ENCODE results near the gene XKRX.

The XKRX gene

DNA sequence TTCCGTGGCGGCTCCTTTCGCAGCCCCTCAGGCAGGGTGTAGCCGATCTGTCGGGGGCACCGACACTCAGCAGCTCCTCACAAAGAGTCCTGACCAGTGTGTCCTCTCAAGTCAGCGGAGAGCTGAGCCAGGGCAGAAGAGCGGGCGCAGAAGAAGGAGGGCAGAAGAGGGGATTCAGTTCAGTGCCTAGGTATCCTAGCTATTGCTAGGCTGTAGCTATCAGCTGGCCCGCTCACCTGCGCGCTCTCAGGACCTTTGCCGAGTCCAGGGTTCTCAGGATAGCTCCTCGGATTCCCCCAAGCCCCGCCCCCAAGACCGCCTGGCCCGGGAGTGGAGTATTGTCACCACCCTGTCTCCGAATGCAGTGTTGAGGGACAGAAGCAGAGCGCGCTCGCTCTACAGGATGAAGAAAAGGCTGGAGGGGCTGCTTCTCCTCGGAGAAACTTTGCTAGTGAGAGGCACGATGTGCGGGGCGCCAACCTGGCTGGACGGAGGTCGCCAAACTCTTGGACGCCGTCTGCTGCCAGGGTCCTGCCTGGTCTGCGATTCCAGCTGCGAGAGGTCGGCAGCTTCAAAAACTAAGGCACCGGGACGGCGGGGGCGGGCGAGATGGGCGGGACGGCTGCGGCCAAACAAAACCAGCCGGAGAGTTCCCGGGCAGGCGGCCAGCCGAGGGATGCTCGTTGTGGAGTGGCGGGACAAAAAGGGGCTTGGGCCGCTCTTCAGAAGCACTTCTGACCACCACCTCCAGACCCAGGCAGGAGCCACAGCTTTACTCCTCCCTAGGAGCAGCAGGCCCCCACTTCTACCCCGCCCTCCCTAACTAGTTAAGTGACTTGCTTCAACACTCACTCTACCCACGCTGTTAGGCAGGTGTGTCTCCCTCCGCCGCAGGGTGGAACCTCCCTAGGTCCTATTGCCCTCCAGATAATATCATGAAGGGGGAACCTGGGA is at the start of gene XKRX:
Gene XKRX, minus strand, starts transcription at position 258 of the 954 bp plus-strand sequence. CDS start 613 bp downstream, outside the sequence.
- DNase-seq: peak; percentile 31

DNA sequence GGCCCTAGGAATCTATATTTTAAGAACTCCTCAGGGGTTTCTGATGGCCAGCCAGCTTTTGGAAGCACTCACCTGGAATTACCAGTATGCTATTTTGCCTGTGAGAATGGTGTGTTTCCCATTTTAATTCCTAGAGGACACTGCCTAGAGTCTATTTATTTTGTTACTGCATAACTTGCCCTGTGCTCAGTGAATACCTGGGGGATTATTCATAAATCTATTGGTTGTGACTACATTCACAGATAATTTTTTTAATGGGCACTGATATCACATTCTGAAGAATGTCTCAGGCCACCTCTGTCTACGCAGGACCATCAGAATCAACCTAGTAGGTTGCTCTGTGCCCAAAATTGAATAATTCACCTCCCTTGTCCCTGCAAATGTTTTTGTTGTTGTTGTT is 47.5 kb upstream of the XKRX start:
- no peak for DNase-seq

DNA sequence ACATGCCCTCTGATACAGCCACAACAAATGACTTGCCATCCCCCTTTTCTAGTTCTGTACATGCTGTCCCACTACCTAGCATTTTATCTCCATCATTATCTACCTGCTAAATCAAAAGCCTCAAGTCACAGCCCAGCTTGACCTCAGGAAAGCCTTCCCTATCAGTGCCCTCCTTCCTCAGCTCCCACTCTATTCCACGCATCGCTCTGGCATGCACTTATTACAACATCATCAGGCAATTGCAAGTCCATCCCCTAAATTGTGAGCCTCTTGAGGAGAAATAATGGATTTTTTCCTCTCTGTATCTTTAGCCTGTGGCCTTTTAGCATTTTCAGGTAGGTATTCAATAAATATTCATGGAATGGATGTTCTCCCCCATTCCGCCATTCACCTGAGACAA is 46.5 kb upstream of the XKRX start:
- DNase-seq: no peak

DNA sequence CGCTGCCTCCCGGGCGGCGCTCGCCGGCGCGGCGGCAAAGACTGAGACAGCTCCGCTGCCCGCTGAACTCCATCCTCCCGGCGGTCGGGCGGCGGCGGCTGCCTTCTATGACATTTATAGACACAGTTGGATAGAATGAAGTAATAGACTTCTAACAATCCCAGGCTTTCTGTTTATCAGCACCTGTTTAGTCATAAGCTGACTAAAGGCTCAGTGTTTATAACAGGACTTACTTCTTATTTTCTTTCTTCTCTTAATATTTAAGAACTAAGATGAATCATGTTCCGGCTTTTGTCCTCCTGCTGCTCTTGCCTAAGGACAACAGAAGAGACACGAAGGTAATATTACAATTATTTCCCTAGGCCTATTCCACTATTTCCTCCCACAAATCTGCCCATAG is 44.7 kb upstream of the XKRX start:
- no peak for DNase-seq

DNA sequence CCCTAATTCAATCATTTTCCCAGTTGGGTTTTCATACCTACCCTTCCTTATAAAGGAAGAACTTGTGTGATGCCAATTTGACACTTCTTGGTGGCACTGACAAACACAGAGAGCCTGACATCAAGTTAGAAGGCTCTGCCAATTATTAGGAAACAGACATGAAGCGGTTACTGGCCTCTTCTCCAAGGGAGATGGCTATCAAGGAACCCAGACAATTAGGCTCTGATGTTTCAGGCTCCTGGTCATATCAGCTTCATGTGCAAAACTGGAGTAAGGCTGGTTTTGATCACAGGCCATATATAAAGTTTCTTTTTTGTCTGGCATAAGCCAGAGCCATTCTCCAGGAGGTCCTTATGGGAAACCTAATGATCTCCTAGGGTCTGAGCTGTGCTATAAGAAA is 41.2 kb upstream of the XKRX start:
- no peak for DNase-seq

DNA sequence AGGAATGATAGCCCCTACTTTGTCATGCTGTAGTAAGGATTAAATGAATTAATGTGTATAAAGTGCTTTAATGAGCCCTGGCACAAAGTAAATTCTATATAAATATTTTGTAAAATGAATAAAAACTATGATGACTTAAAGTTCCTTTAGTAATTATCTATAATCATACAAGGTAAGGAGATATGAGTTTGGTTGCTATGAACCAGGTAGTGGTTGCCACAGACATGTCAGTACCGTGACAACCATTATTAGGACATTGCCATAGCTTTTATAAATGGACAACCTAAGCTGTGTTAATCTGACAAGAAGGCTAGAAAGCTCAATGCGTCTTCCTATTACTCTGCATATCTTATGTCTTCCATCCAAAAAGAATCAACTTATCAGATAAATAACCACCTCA is 40.7 kb upstream of the XKRX start, which contains the start of gene ARL13A:
Gene ARL13A, plus strand, starts transcription at position 301 of the 400 bp plus-strand sequence. CDS start 3,982 bp downstream, outside the sequence.
- no peak for DNase-seq

DNA sequence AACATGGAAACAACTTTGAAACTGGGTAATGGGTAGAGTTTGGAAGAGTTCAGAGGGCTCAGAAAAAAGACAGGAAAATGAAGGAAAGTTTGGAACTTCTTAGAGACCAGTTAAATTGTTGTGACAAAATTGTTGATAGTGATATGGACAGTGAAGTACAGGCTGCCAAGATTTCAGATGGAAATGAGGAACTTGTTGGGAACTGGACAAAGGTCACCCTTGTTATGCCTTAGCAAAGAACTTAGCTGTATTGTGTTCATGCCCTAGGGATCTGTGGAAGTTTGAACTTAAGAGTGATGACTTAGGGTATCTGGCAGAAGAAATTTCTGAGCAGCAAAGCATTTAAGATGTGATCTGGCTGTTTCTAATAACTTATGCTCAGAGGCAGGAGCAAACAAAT is 35.6 kb upstream of the XKRX start:
- no peak for DNase-seq

DNA sequence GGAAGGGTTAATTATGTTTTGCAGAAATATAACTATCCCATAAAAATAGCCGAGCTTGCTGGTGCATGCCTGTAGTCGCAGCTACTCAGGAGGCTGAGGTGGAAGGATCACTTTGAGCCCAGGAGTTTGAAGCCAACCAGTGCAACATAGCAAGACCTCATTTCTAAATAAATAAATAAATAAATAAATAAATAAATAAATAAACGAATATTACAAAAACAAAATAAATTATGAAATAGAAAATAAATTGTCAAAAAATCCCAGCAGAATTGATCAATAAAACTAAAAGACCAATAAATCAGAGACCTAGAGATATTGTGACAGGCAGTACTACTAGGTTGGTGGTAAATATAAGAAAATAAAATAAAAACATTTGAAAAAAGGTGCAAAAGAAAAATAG is 34.1 kb upstream of the XKRX start:
- no peak for DNase-seq

DNA sequence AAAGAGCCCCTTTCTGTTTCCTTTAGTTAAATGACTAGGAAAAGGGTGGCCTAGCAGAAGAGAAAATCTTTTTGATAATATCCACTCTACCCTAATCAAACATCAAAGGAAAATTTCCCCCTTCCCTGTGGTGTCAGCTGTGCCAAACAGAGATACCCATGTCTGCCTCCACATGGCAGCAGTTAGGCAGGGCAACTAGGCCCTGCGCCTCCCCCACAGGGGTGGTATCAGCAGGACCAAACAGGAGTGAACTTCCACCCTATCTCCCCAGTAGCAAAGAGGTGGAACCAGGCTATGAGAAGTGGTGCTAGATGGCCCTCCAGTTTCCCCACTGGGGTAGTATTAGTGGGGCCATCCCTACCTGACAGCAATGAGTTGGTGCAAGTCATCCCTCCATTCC is 19.8 kb upstream of the XKRX start:
- DNase-seq: no peak

DNA sequence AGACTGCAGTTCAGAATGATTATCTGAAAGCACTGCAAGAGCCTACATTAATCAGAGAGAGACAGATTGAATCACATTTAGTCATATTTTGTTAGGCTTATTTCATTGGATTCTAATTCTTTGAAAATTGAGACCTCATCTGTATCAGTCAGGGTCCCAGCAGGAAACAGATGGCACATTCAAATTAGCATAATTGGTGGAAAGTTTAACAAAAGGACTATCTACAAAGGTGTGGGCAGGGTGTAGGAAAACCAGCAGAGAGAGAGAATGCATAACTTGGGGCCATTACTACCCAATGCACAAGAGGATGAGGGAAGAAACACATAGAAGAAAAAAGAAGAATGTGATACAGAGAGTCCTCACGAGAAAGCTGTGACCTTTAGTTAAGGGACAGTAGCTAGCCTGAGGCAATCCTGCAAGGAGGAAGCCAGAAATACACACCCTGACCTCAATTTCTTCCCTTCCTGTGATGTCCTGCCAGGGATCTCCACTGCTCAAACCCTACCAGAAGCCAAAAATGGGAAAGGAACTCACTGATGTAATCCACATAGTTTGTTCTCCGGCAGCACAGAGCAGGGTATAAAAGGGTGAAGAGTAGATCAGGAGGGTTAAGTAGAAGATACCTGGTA is 17.7 kb upstream of the XKRX start:
- DNase-seq: no peak

DNA sequence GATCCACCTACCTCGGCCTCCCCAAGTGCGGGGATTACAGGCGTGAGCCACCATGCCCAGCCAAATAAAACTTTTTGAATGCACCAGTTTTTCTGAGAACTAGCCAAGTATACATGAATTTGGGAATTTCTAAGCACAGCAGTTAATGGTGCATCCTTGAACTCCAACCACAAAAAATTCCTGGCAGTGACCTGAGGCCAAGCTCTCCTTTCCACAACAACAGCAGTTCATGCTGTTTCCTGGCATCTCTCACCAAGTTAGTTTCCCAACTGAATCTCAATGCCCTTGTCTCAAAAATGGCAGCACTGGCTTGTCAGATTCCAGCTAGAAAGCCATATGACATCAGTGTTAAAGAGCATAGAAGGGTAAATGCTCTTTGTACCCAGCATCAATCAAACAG is 15.9 kb upstream of the XKRX start:
- no peak for DNase-seq

DNA sequence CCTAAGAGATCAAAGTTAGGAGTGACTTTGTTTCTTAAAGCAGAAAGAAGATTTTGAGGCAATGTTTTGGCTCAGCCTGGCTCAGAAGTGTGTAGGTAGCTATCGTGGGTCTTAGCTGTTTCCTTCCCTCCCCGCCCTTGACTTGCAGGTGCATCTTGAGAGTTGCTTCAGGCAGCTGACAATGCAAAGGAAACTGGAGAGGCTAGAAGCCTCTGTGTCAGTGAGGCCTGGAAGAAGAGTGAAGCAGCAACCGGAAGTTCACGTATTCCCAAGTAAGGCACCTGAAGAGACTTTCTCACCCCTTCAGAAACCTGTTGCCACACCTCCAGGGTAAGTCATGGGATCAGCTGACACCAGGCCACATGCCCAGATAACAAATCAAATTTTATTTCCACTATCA is 10.6 kb upstream of the XKRX start:
- no peak for DNase-seq

DNA sequence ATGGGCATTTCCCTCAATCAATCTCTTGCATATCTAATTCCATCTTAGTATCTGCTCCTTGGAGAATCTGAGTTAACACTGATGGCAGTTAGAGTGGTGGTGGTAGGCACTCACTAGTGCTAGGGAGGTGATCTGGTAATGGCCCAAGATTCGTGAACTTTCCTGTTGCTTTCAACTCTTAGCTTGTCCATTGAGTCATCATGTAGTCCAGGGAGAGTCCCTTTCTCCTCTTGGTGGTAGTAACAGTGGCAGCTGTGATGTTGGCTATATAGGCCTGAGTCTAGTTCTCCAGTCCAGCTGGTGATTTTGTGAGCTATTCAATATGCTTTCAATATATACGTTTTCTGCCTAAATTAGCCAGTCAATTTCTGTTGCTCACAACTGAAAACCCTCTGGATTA is 7.0 kb upstream of the XKRX start:
- DNase-seq: no peak

DNA sequence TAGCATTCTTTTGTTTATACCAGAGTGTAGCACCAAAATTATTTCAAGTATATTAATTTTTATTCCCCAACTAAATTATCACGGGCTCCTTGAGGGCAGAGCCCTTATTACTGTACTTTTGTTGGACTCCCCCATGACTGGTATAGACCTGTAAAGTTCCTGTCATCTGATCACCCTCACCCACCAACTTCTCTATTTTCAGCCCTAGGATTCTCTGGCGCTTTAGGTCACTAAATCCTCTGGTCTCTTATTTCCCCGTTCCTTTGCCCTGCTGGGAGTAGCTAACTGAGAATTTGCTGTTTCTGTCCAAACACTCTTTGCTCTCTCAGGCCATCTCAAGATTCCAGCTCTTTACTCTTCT is 3.2 kb upstream of the XKRX start:
- no peak for DNase-seq

DNA sequence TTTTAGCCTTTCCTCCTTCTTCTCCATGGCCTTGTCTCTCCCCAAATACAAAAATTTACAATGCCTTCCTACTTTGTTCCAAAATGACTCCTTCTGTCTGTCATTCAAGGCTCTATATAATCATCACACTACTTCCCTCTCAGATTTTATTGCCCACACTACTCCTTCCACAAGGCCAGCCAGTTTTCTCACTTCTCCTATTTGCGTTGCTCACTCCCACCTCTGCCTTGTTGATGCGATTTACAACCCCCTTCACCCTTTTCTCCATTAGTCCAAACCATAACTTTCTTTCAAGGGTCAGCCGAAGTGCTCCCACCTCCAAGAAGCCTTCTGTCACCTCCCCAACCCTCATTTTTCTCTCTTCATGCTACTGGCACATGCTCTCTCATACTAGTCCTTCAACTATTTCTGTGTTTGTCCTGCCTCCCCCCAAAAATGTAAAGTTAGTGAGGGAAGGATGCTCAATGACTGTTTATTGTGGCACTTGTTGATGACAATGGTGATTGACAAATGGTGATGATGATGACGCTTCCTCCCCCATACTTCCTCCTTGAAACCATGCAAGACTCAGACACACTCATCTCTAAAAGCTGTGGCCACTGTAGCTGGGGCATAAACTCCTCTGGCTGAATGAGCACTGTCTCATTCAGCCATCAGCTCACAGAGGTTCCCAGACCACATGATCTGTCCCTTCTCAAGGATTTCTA is 2.7 kb upstream of the XKRX start:
- no peak for DNase-seq

DNA sequence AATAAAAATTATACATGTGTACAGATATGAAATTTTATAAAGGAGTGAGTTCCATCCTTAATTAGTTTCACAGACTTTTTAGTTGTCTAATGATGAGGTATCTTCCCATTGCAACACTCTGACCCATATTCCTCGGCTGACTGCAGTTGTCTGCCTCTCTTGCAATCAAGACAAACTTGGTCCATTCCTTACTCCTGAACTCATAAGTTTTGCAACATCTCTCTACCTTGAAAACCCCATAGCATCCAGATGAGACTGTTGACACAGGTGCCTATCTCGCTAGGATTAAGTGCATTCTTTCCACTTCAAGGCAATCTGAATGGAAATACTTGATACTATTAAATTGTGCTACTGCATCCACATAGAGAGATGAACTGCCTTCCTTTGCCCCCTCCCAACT is 2.3 kb downstream of the XKRX start:
- no peak for DNase-seq

DNA sequence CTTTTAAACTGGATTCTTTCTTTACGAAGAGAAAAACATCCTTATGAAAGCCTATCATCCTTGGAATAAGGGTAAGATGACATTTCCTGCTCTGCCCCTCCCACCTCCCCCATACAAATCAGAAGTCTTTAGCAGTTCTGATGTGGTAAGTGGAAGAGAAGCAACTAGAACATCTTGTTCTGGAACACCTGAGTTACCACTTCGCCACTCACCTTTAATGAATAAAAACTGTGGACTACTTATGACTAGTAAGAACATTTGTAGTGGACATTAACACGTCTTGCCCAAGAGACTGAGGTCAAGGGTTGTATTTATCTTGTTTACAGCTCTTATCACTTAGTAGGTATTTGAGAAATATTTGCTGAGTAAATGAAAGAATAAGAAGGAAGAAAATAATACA is 4.3 kb downstream of the XKRX start:
- DNase-seq: no peak

DNA sequence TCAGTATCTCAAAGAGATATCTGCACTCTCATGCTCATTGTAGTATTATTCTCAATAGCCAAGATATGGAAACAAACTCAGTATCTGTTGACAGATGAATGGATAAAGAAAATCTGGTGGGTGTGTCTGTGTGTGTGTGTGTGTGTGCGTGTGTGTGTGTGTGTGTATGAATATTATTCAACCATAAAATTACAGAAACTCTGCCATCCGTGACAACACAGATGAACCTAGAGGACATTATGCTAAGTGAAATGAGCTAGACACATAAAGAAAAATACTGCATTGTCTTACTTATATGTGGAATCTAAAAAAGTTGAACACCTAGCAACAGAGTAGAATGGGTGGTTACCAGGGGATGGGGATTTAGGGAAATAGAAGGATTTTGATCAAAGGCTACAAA is 13.2 kb downstream of the XKRX start:
- DNase-seq: no peak

DNA sequence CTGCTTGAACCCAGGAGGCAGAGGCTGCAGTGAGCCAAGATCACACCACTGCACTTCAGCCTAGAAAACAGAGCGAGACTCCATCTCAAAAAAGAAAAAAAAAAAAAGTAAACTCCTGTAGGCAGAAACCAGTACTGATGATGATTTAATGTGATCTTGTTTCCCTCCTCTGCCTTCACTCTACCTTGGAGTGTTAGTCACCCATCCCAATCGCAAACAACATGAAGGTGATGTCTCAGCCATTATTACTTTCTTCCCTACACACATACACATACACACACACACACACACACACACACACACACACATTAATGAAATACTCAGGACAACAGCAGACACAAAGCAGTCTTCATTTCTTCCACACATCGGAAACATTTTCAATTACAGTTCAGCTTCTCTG is 15.6 kb downstream of the XKRX start:
- no peak for DNase-seq

DNA sequence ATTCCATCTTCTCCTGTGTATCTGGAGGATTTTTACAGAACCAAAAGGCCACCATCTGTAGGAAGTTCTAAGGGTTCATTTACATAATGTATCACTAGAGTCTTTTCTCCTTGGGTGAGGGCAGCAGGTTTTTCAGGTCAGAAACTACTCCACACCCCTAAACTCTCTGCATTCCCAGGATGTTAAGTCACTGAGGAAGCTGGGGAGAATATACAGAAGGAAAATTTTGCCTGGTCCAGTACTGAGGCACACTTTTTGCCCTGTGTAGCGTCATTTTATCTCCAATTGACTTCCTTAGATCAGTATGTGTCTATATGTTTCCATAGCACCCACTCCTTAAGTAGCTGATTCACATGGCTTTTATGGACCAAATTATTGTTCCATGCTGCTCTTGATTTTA is 17.0 kb downstream of the XKRX start:
- DNase-seq: no peak

DNA sequence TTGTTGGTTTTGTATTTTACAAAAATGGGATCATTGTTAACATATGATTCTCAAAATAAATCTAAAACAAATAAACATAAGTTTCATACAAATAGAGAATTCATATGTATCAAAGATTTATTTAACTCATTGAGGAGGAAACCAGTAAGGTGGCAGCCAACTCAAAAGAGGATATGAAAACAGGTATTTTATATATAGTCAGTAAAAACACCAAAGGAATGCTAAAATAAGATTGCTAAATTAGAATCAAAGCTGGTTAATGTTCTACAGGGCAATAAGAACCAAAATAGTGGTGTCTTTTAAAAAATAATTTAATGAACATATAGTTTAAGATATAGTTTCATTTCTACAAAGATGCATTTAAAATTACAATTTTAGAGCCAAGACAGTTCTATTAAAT is 23.1 kb downstream of the XKRX start:
- DNase-seq: no peak

DNA sequence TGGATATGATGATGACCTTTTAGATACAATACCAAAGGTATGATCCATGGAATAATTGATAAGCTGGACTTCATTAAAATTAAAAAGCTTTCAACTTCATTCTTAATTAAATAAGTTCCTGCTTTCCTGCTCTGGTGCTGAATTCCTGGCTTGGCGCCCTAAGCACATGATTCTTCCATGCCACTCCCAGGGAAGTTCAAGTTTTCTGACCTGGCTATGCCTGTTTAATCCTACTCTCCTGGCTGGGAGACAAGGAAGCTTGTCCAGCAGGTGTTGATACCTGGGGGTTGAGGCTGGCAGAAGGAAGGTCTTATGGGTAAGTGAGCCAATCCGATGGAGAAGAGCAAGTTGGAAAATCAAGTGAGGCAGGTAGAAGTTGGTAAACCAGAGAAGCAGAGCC is 24.3 kb downstream of the XKRX start:
- no peak for DNase-seq

DNA sequence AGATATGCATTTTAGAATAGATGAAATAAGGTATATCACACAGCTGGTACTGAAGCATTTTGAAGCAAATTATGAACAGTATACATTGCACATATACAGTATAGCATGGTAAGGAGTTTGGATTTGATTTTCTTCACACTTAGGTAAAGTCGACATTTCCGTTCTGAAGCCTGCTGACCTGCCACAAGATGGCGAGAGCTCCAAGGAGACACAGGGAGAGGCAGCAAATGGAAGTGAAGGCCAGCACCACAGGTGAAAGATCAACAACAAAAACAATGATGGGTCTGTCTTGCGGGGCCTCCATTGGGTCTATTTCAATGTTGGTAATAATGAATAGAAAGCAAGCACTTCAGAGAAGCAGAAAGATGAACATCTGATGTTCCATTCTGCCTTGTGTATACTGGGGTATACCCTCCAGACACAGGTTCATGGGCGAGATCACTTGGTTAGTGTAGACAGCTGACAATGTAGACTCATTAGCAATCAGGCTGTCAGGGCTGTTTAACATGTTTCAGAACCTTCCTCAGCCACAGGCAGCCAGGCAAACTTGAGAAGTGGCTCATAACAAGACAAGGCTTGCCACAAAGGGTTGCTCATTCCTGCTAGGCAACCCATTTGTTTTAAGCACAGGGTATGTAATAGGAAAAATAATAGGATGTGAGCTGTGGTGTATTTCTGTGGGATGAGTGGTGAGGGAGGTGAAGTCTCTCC is 33.2 kb downstream of the XKRX start:
- peak; percentile 4 for DNase-seq

All from CD4-positive, alpha-beta T cell treated with Interleukin-12 subunit alpha and Interleukin-12 subunit beta, for 1 hour (primary cell).